ENCODE data around the gene TMED7. TPM values are rescaled to one million over a fixed set of nuclear protein-coding genes. Genes with fewer than 3 reads are reported as not detected.

TMED7 gene
- total RNA-seq, 3 donors from 2014 or later (not counting 1 experiment from before 2014, with no cell fraction given): 40.6 to 48.8 (median 48.1) TPM

GRCh38 chr5:115640274-115640673 lies 14.4 kb upstream of the TMED7 start:
- Histone ChIP-seq H3K36me3 (ENCODE audit: control insufficient read depth, insufficient read depth, low read length) (no peaks in the 10 kb centered on the region), H3K27ac (ENCODE audit: low read length) (no peak overlapping the region), H3K9me3 (ENCODE audit: control insufficient read depth, insufficient read depth, low read length) (no peaks in the 10 kb centered on the region), H3K27me3 (ENCODE audit: control insufficient read depth, insufficient read depth, low read length) (peaks cover 2% of the 10 kb centered on the region), H3K4me1 (ENCODE audit: control insufficient read depth, insufficient read depth, low read length) (peaks cover 8% of the 10 kb centered on the region), H3K4me3 (ENCODE audit: low read length) (no peak overlapping the region)
- H3K9me3 Mint-ChIP-seq: no peaks in the 10 kb centered on the region
- peak overlapping the region in 1 of 2 donors; percentile 59 for H3K27ac Mint-ChIP-seq
- ATAC-seq (peak in 2 of 3 donors; percentile 24 to 53), DNase-seq (no peak)
- H3K4me3 Mint-ChIP-seq: no peak overlapping the region
- peaks cover 0 to 6% of the 10 kb centered on the region in 2 donors for H3K4me1 Mint-ChIP-seq
- peaks cover 5 to 39% of the 10 kb centered on the region in 2 donors for H3K27me3 Mint-ChIP-seq (ENCODE audit: low read depth in 2 of 2)
- H3K36me3 Mint-ChIP-seq: no peaks in the 10 kb centered on the region
- no peak for TF ChIP-seq CTCF (IDR thresholded peaks at IDR 0.05)
- intact Hi-C loops (cut with micrococcal nuclease): no loop called here
- WGBS (ENCODE audit: insufficient coverage): 60% methylated on average over 2 of the region's 2 CpGs

- TF ChIP-seq CTCF (IDR thresholded peaks at IDR 0.05): no peak
- H3K27ac Mint-ChIP-seq: no peak overlapping the region
- WGBS (ENCODE audit: insufficient coverage): 83% methylated on average over 1 of the region's 1 CpG
- Histone ChIP-seq H3K9me3 (ENCODE audit: control insufficient read depth, insufficient read depth, low read length) (no peaks in the 10 kb centered on the region), H3K4me3 (ENCODE audit: low read length) (no peak overlapping the region), H3K4me1 (ENCODE audit: control insufficient read depth, insufficient read depth, low read length) (peaks cover 8% of the 10 kb centered on the region), H3K36me3 (ENCODE audit: control insufficient read depth, insufficient read depth, low read length) (no peaks in the 10 kb centered on the region), H3K27ac (ENCODE audit: low read length) (no peak overlapping the region), H3K27me3 (ENCODE audit: control insufficient read depth, insufficient read depth, low read length) (peaks cover 1% of the 10 kb centered on the region)
- no peaks in the 10 kb centered on the region for H3K36me3 Mint-ChIP-seq
- H3K4me3 Mint-ChIP-seq: no peak overlapping the region
- no peak for DNase-seq
- H3K9me3 Mint-ChIP-seq: no peaks in the 10 kb centered on the region
- ATAC-seq: no peak
- H3K27me3 Mint-ChIP-seq (ENCODE audit: low read depth in 2 of 2): peaks cover 0 to 30% of the 10 kb centered on the region in 2 donors
- peaks cover 4 to 6% of the 10 kb centered on the region in 2 donors for H3K4me1 Mint-ChIP-seq
- intact Hi-C loops (cut with micrococcal nuclease): no loop called here
Observed at GRCh38 chr5:115639377-115639776, 13.5 kb upstream of the TMED7 start.

GRCh38 chr5:115637507-115637906 lies 11.7 kb upstream of the TMED7 start:
- H3K36me3 Mint-ChIP-seq: no peaks in the 10 kb centered on the region
- Histone ChIP-seq H3K36me3 (ENCODE audit: control insufficient read depth, insufficient read depth, low read length) (no peaks in the 10 kb centered on the region), H3K4me3 (ENCODE audit: low read length) (no peak overlapping the region), H3K9me3 (ENCODE audit: control insufficient read depth, insufficient read depth, low read length) (no peaks in the 10 kb centered on the region), H3K27me3 (ENCODE audit: control insufficient read depth, insufficient read depth, low read length) (no peaks in the 10 kb centered on the region), H3K27ac (ENCODE audit: low read length) (no peak overlapping the region), H3K4me1 (ENCODE audit: control insufficient read depth, insufficient read depth, low read length) (peaks cover 8% of the 10 kb centered on the region)
- intact Hi-C loops (cut with micrococcal nuclease): no loop called here
- H3K9me3 Mint-ChIP-seq: no peaks in the 10 kb centered on the region
- no peak for TF ChIP-seq CTCF (IDR thresholded peaks at IDR 0.05)
- H3K27ac Mint-ChIP-seq: no peak overlapping the region
- no peak for DNase-seq
- 82% methylated on average over 4 of the region's 4 CpGs for WGBS (ENCODE audit: insufficient coverage)
- ATAC-seq: no peak
- H3K4me1 Mint-ChIP-seq: peaks cover 6 to 8% of the 10 kb centered on the region in 2 donors
- H3K4me3 Mint-ChIP-seq: no peak overlapping the region
- peaks cover 0 to 25% of the 10 kb centered on the region in 2 donors for H3K27me3 Mint-ChIP-seq (ENCODE audit: low read depth in 2 of 2)

- 50% methylated on average over 1 of the region's 1 CpG for WGBS (ENCODE audit: insufficient coverage)
- Histone ChIP-seq H3K27ac (ENCODE audit: low read length) (no peak overlapping the region), H3K4me1 (ENCODE audit: control insufficient read depth, insufficient read depth, low read length) (peaks cover 8% of the 10 kb centered on the region), H3K36me3 (ENCODE audit: control insufficient read depth, insufficient read depth, low read length) (no peaks in the 10 kb centered on the region), H3K27me3 (ENCODE audit: control insufficient read depth, insufficient read depth, low read length) (no peaks in the 10 kb centered on the region), H3K4me3 (ENCODE audit: low read length) (no peak overlapping the region), H3K9me3 (ENCODE audit: control insufficient read depth, insufficient read depth, low read length) (no peaks in the 10 kb centered on the region)
- ATAC-seq (no peak), DNase-seq (no peak)
- H3K4me3 Mint-ChIP-seq: no peak overlapping the region
- H3K9me3 Mint-ChIP-seq: no peaks in the 10 kb centered on the region
- peaks cover 0 to 25% of the 10 kb centered on the region in 2 donors for H3K27me3 Mint-ChIP-seq (ENCODE audit: low read depth in 2 of 2)
- no peaks in the 10 kb centered on the region for H3K36me3 Mint-ChIP-seq
- no peak for TF ChIP-seq CTCF (IDR thresholded peaks at IDR 0.05)
- no peak overlapping the region for H3K27ac Mint-ChIP-seq
- intact Hi-C loops (cut with micrococcal nuclease): no loop called here
- peaks cover 6 to 8% of the 10 kb centered on the region in 2 donors for H3K4me1 Mint-ChIP-seq
Observed at GRCh38 chr5:115636008-115636407, 10.2 kb upstream of the TMED7 start.
